IMR-90 (cell line): Measurements from ENCODE around the gene ADAMTS12. TPM values are rescaled to one million over a fixed set of nuclear protein-coding genes. Genes with fewer than 3 reads are reported as not detected.
"Not testable (repeated sequence)": the region's sequence is repeated elsewhere in the genome, so short reads cannot be mapped to it uniquely, and the experiment has no call there.

Experiments
- ATAC-seq: fragments of 200-7000 bp; cut with Tn5 transposase; 2 replicates; pipeline ENCODE4 v1.9.1; 2020; ENCODE audit warnings: low read depth, mild to moderate bottlenecking, moderate library complexity
- BruUV-seq: library from RNA; stranded (reverse); fragments of 400-500 nt; replicated peaks from 2 replicates; lab custom pipeline; 2021; lab: Mats Ljungman, UMichigan
- CTCF ChIA-PET: fragments of 300-600 bp; formaldehyde crosslinking; extraction: SDS; loops from one replicate; lab custom pipeline; 2021; ENCODE audit warnings: antibody characterized with exemption; lab: Yijun Ruan, JAX
- POLR2A ChIA-PET: fragments of 300-600 bp; sonication (Branson Sonifier 250); formaldehyde crosslinking; loops from one replicate; lab custom pipeline; 2022; ENCODE audit warnings: antibody characterized with exemption; ENCODE audit not compliant: unreplicated experiment; lab: Charles Lee
- DNase-seq: peaks from one replicate; pipeline ENCODE4 v3.0.0; 2013
- H2AFZ ChIP-seq: replicated peaks from 2 replicates; pipeline ENCODE3; 2013; ENCODE audit warnings: low read length, mild to moderate bottlenecking; ENCODE audit not compliant: poor library complexity
- H2AK5ac ChIP-seq: 2 replicates; pipeline ENCODE4 v1.6.1; 2013; ENCODE audit warnings: low read depth, low read length, inconsistent platforms
- H2AK9ac ChIP-seq: replicated peaks from 2 replicates; pipeline ENCODE3; 2013; ENCODE audit warnings: mild to moderate bottlenecking, low read depth, low read length, moderate library complexity; ENCODE audit not compliant: poor library complexity
- H2BK120ac ChIP-seq: 2 replicates; pipeline ENCODE4 v1.6.1; 2013; ENCODE audit warnings: low read depth, low read length, inconsistent platforms
- H2BK15ac ChIP-seq: 3 replicates; pipeline ENCODE4 v1.6.1; 2013; ENCODE audit warnings: low read depth, low read length, inconsistent platforms
- H2BK20ac ChIP-seq: 2 replicates; pipeline ENCODE4 v1.6.1; 2013; ENCODE audit warnings: low read depth, mild to moderate bottlenecking, inconsistent platforms, low read length, moderate library complexity
- H2BK5ac ChIP-seq: 2 replicates; pipeline ENCODE4 v1.6.1; 2013; ENCODE audit warnings: mild to moderate bottlenecking, low read depth, low read length, inconsistent platforms; ENCODE audit not compliant: poor library complexity, severe bottlenecking
- H3K14ac ChIP-seq: replicated peaks from 2 replicates; pipeline ENCODE4 v1.6.1; 2013; ENCODE audit warnings: low read depth, low read length, inconsistent platforms
- H3K18ac ChIP-seq: 2 replicates; pipeline ENCODE4 v1.6.1; 2013; ENCODE audit warnings: low read depth, low read length, control low read depth
- H3K23ac ChIP-seq: 2 replicates; pipeline ENCODE4 v1.6.1; 2013; ENCODE audit warnings: low read depth, low read length, inconsistent platforms
- H3K27ac ChIP-seq: 2 replicates; pipeline ENCODE4 v1.5.1; 2013; ENCODE audit warnings: mild to moderate bottlenecking, control low read depth, low read length; ENCODE audit not compliant: insufficient read depth
- H3K27me3 ChIP-seq: 2 replicates; pipeline ENCODE4 v1.6.1; 2013; ENCODE audit warnings: low read length; ENCODE audit not compliant: control insufficient read depth, insufficient read depth
- H3K36me3 ChIP-seq: 2 replicates; pipeline ENCODE4 v1.6.1; 2013; ENCODE audit warnings: low read length, mixed read lengths; ENCODE audit not compliant: control insufficient read depth, insufficient read depth
- H3K4ac ChIP-seq: 2 replicates; pipeline ENCODE4 v1.6.1; 2013; ENCODE audit warnings: low read depth, low read length, inconsistent platforms
- H3K4me1 ChIP-seq: 2 replicates; pipeline ENCODE4 v1.6.1; 2013; ENCODE audit warnings: low read length, mixed read lengths; ENCODE audit not compliant: control insufficient read depth, insufficient read depth
- H3K4me2 ChIP-seq: 2 replicates; pipeline ENCODE4 v1.6.1; 2013; ENCODE audit warnings: low read depth, mild to moderate bottlenecking, control low read depth, low read length, moderate library complexity
- H3K4me3 ChIP-seq: 2 replicates; pipeline ENCODE4 v1.5.1; 2013; ENCODE audit warnings: low read depth, mild to moderate bottlenecking, control low read depth, low read length, moderate library complexity; ENCODE audit not compliant: insufficient read depth
- H3K56ac ChIP-seq: 2 replicates; pipeline ENCODE4 v1.6.1; 2013; ENCODE audit warnings: low read length, inconsistent platforms; ENCODE audit not compliant: insufficient read depth; ENCODE audit errors: extremely low read depth
- H3K79me1 ChIP-seq, 2 experiments: 2 replicates each; pipeline ENCODE4 v1.6.1; 2013; ENCODE audit warnings: low read length in 2 of 2, inconsistent platforms in 1 of 2, low read depth in 1 of 2
- H3K9ac ChIP-seq: 2 replicates; pipeline ENCODE4 v1.6.1; 2013; ENCODE audit warnings: low read depth, low read length, control low read depth
- H3K9me1 ChIP-seq: 2 replicates; pipeline ENCODE4 v1.6.1; 2013; ENCODE audit warnings: low read length, inconsistent platforms; ENCODE audit not compliant: insufficient read depth
- H3K9me3 ChIP-seq: 2 replicates; pipeline ENCODE4 v1.6.1; 2013; ENCODE audit warnings: low read length; ENCODE audit not compliant: control insufficient read depth, insufficient read depth
- H4K20me1 ChIP-seq: 2 replicates; pipeline ENCODE4 v1.6.1; 2013; ENCODE audit warnings: low read length, inconsistent platforms; ENCODE audit not compliant: insufficient read depth
- H4K5ac ChIP-seq: 2 replicates; pipeline ENCODE4 v1.6.1; 2013; ENCODE audit warnings: mild to moderate bottlenecking, low read depth, low read length, control low read depth
- H4K8ac ChIP-seq, 2 experiments: 2 replicates each; pipeline ENCODE4 v1.6.1; 2013; ENCODE audit warnings: low read depth in 2 of 2, low read length in 2 of 2, control low read depth in 1 of 2, inconsistent platforms in 1 of 2
- H4K91ac ChIP-seq: 2 replicates; pipeline ENCODE4 v1.6.1; 2013; ENCODE audit warnings: low read depth, low read length, inconsistent platforms; ENCODE audit not compliant: insufficient read depth
- WGBS, 2 experiments: methylation state at CpG; one replicate each; pipeline versions ENCODE4 v1.1.5 to v1.1.7; 2013; ENCODE audit warnings: missing lambda C conversion rate in 2 of 2; ENCODE audit not compliant: insufficient read length in 1 of 2; ENCODE audit errors: extremely low coverage in 2 of 2; 5-methylcytosine and 5-hydroxymethylcytosine counted together
- dilution Hi-C: fragments of 300-500 bp; cut with HindIII; formaldehyde crosslinking; loops from one replicate; pipeline ENCODE4 v1.14.3; 2018; ENCODE audit warnings: low sequenced_read_pairs; ENCODE audit not compliant: unreplicated experiment
- in situ Hi-C: fragments of 300-500 bp; cut with MboI; formaldehyde crosslinking; loops from 3 replicates; pipeline ENCODE4 v1.14.3; 2019; ENCODE audit warnings: low sequenced_read_pairs, inconsistent platforms, mixed read lengths
- intact Hi-C: fragments of 100-400 bp; cut with micrococcal nuclease; formaldehyde crosslinking; loops from 2 replicates; pipeline ENCODE4 v1.10.0; 2022
- polyA plus RNA-seq, 3 experiments: library from polyadenylated mRNA; depleted of rRNA; stranded (reverse); fragments of >200 nt; gene quantifications; 2 replicates each; pipeline ENCODE4 v1.2.3, GENCODE V29; 2012; ENCODE audit warnings: low replicate concordance in 1 of 3
- total RNA-seq: library from RNA; depleted of rRNA; stranded (reverse); fragments of >200 nt; gene quantifications from 2 replicates; pipeline ENCODE4 v1.2.3, GENCODE V29; 2012
- TF ChIP-seq, protein P1 (sequence below): conservative IDR thresholded peaks from 2 replicates; pipeline ENCODE4 v1.5.1; 2012; ENCODE audit warnings: mild to moderate bottlenecking, low read depth, low read length, improper control_type of control experiment

The ADAMTS12 gene
- total and polyA plus RNA-seq, 2 of the 4 experiments (the other 2 are of a cell fraction): 27.3 to 51.3 TPM

DNA sequence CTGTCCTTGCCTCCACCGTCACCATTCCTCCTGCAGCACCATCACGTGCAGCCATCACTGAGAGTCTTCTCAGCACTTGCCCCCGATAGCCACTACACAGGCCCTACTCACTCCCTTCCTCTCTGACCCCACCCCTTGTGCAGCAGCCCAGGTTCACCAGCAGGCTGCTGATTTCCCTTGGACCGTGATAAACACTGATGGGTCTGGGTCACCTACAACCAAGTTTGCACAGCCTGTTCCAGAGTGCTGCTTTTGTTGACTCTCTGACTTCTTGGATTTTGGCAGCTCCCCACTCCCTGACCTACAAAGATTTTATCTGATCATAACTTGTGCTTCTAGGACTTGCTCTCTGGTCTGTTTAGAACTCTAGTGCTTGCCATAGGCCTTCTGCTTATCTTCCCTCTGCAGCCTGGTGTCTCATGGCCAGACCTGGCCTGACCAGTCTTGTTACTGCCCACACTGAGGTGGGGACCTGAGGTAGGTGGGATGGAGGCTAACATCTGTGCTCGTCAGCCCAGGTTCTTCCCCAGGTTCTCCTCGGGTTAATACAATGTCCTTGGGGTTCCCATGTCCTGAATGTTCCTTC is 341.7 kb downstream of the ADAMTS12 start (continued):
- TF ChIP-seq, protein P1, sequence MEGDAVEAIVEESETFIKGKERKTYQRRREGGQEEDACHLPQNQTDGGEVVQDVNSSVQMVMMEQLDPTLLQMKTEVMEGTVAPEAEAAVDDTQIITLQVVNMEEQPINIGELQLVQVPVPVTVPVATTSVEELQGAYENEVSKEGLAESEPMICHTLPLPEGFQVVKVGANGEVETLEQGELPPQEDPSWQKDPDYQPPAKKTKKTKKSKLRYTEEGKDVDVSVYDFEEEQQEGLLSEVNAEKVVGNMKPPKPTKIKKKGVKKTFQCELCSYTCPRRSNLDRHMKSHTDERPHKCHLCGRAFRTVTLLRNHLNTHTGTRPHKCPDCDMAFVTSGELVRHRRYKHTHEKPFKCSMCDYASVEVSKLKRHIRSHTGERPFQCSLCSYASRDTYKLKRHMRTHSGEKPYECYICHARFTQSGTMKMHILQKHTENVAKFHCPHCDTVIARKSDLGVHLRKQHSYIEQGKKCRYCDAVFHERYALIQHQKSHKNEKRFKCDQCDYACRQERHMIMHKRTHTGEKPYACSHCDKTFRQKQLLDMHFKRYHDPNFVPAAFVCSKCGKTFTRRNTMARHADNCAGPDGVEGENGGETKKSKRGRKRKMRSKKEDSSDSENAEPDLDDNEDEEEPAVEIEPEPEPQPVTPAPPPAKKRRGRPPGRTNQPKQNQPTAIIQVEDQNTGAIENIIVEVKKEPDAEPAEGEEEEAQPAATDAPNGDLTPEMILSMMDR: no peak

DNA sequence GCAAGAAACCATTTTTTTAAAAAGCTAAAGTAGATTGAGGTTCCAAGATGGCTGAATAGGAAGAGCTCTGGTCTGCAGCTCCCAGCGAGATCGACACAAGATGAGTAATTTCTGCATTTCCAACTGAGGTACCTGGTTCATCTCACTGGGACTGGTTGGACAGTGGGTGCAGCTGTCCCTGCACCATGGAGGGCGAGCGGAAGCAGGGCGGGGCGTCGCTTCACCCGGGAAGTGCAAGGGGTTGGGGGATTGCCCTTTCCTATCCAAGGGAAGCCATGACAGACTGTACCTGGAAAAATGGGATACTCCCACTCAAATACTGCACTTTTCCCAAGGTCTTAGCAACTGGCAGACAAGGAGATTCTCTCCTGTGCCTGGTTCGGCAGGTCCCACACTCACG is 352.0 kb downstream of the ADAMTS12 start:
- H3K18ac ChIP-seq, H2AK9ac ChIP-seq, H2AFZ ChIP-seq, H3K14ac ChIP-seq, H3K27ac ChIP-seq, H2BK20ac ChIP-seq, H4K8ac ChIP-seq, intact Hi-C loops, H3K79me1 ChIP-seq, in situ Hi-C loops, H3K36me3 ChIP-seq, H2AK5ac ChIP-seq, H3K9me3 ChIP-seq, DNase-seq, H3K9me1 ChIP-seq, POLR2A ChIA-PET, H3K23ac ChIP-seq, ATAC-seq, BruUV-seq, H2BK15ac ChIP-seq, CTCF ChIA-PET, H3K4me2 ChIP-seq, H3K4me3 ChIP-seq, H4K91ac ChIP-seq, H3K4ac ChIP-seq, H3K27me3 ChIP-seq, H3K4me1 ChIP-seq, H4K20me1 ChIP-seq, H3K9ac ChIP-seq, H2BK120ac ChIP-seq, H3K56ac ChIP-seq, dilution Hi-C loops, H2BK5ac ChIP-seq, H4K5ac ChIP-seq: not testable (repeated sequence)
- WGBS, 2 experiments: 100% methylated on average over 2 of the region's 10 CpGs; no CpG with 5 or more reads in 1 of the 2 experiments
